ENCODE data around the gene CFAP77.

CFAP77 gene

GRCh38 chr9:132410642-132411041 is 631 bp downstream of the CFAP77 start:
- DNase-seq, result no peak

GRCh38 chr9:132411091-132411508 is 1.1 kb downstream of the CFAP77 start:
- DNase-seq, result peak; percentile 84

- DNase-seq, result no peak
Measured at GRCh38 chr9:132412089-132412488, 2.1 kb downstream of the CFAP77 start.

- DNase-seq, result no peak
Measured at GRCh38 chr9:132413926-132414325, 3.9 kb downstream of the CFAP77 start.

GRCh38 chr9:132414731-132415130 is 4.7 kb downstream of the CFAP77 start:
- DNase-seq, result no peak

GRCh38 chr9:132415181-132415580 is 5.2 kb downstream of the CFAP77 start:
- no peak for DNase-seq

GRCh38 chr9:132418726-132419363 is 8.8 kb downstream of the CFAP77 start:
- no peak for DNase-seq

GRCh38 chr9:132422574-132422973 is 12.6 kb downstream of the CFAP77 start:
- no peak for DNase-seq

GRCh38 chr9:132423503-132423902 is 13.5 kb downstream of the CFAP77 start:
- DNase-seq, result no peak

GRCh38 chr9:132424857-132425674 is 15.1 kb downstream of the CFAP77 start:
- DNase-seq, result no peak

GRCh38 chr9:132425675-132426062 is 15.7 kb downstream of the CFAP77 start:
- DNase-seq, result no peak

- no peak for DNase-seq
Measured at GRCh38 chr9:132426639-132427414, 16.8 kb downstream of the CFAP77 start.

GRCh38 chr9:132430998-132431397 is 21.0 kb downstream of the CFAP77 start:
- DNase-seq, result no peak

GRCh38 chr9:132434881-132435280 is 24.9 kb downstream of the CFAP77 start:
- DNase-seq, result no peak

- DNase-seq, result no peak
Measured at GRCh38 chr9:132439153-132439552, 29.1 kb downstream of the CFAP77 start.

GRCh38 chr9:132440735-132441134 is 30.7 kb downstream of the CFAP77 start:
- no peak for DNase-seq

- no peak for DNase-seq
Measured at GRCh38 chr9:132441404-132441803, 31.4 kb downstream of the CFAP77 start.

GRCh38 chr9:132443951-132444607 is 34.1 kb downstream of the CFAP77 start:
- DNase-seq, result peak; percentile 93

GRCh38 chr9:132446887-132447286 is 36.9 kb downstream of the CFAP77 start:
- no peak for DNase-seq

GRCh38 chr9:132447346-132447745 is 37.3 kb downstream of the CFAP77 start:
- no peak for DNase-seq

GRCh38 chr9:132447902-132448301 is 37.9 kb downstream of the CFAP77 start:
- DNase-seq, result no peak

GRCh38 chr9:132451276-132451675 is 41.3 kb downstream of the CFAP77 start:
- DNase-seq, result no peak

- DNase-seq, result peak; percentile 55
Measured at GRCh38 chr9:132456241-132456640, 46.2 kb downstream of the CFAP77 start.
